NCI-H2107 treated with DMSO at 0.1 percent for 48 hours (cell line): ENCODE measurements around the gene GNB1.
"Not testable (repeated sequence)": the region's sequence is repeated elsewhere in the genome, so short reads cannot be mapped to it uniquely, and the experiment has no call there.

Experiments used
- DNase-seq: peaks from one replicate; lab custom pipeline; 2025; ENCODE audit not compliant: unreplicated experiment; lab: John Stamatoyannopoulos, UW

Gene GNB1

DNA sequence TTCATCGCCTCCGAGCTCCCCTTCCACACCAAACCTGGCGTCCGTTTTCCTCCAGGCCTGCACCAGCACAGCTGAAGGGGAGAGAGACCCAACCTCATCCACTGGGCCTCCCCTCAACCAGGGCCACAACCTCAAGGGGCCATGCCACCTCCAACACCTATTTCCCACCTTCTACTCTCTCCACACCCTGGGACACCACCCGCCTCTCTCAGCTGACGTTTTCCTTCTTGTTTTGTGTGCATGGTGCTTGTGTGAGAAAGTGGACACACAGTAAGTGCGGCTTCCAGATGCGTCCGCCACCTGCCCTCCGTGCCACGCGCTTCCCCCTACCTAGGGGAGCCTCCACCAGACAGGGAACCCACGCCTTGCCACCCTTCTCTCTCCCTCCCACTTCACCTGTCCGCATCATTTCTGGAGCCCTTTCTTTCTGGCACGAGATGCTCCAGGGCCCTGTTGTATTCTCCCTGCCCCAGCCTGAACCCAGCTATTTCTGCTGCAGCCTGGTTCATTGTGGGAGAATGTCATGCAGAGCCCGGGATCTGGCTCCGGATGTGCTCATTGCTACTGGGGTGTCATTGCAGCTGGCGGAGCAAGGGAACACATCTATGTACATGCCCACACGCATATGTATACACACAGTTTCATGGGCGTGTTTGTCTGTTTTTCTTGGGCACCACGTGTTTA is 1.3 kb upstream of the GNB1 start:
- DNase-seq = no peak

- DNase-seq = no peak
Observed at GRCh38 chr1:1891349-1892078, 627 bp upstream of the GNB1 start.

DNA sequence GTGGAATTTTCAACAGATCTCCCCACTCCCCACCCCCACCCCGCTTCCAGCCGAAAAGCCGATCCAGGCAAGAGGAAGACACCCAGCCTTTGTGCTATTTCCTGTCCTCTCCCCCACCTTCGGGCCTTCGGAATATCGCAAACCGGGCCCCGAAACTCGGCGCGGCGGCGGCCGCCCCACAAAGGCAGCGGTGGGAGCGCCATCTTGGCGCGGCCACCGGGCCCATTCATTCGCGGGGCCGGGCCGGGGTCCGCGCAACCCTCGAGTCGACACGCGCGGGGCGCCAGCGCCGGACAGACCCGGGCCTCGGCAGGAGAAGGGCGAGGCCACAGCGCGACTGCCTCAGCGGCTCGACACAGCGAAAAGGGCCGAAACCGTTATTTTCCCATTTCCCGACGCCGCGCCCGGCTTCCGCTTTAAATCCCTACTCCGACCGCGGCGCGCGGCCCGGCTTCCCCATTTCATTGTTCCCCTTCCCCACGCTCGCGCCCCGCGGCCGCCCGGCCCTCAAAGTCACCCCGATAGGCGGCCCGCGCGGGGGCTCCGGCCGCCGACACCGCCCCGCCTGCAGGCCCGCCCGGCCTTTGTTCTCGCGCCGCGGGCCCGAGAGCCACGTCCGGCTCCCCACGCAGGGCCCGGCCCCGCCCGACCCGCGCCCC is 911 bp downstream of the GNB1 start:
- no peak for DNase-seq

DNA sequence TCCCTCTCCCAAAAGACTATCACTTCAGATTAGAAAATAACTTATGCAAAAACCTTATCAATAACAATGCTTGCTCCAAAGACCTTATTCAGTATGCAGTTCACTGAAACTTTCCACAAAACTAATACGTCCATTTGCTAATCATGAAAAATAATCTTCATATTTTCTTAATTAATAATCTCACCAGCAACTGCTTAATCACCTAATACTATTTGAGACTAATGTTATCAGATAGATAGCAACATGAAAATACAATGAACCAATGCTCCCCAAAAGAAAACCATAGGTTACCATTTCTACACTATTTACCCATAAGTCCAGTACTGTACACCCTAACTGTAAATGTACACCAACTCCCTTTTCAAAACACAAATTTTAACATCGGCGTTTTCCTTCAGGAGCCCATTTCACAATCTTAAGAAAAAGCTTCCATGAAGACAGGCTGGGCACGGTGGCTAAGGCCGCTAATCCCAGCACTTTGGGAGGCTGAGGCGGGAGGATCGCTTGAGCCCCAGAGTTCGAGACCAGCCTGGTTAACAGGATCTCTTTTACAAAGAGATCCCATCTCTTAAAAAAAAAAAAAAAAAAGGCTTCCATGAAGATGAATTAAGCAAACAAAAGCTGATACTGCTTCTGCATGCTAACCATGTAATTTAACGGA is 1.7 kb downstream of the GNB1 start:
- no peak for DNase-seq

- DNase-seq = not testable (repeated sequence)
Observed at GRCh38 chr1:1883890-1884289, 7.0 kb downstream of the GNB1 start.

GRCh38 chr1:1883092-1883873 is 7.6 kb downstream of the GNB1 start:
- no peak for DNase-seq

DNA sequence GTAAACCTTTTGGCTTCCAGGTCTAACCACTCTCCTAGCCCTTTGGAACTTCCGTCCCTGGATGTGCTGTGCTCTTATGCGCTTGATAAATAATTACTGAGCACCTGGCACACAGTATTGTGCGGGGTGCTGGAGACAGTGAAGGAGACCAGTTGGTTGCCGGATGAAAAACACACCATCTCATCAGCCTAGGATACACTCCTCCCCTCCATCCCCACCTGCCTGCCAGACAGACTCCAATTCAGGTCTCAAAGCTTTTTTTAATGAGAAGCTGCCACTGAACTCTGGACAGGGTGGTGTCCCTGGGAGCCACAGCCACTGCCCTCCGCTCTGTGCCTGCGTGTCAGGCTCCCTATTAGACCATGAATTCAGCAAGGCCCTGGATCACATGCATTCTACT is 9.2 kb downstream of the GNB1 start:
- no peak for DNase-seq

GRCh38 chr1:1880617-1881312 is 10.1 kb downstream of the GNB1 start:
- no peak for DNase-seq

GRCh38 chr1:1879942-1880341 is 10.9 kb downstream of the GNB1 start:
- DNase-seq = no peak

- DNase-seq = no peak
Observed at GRCh38 chr1:1877865-1878436, 12.9 kb downstream of the GNB1 start.

DNA sequence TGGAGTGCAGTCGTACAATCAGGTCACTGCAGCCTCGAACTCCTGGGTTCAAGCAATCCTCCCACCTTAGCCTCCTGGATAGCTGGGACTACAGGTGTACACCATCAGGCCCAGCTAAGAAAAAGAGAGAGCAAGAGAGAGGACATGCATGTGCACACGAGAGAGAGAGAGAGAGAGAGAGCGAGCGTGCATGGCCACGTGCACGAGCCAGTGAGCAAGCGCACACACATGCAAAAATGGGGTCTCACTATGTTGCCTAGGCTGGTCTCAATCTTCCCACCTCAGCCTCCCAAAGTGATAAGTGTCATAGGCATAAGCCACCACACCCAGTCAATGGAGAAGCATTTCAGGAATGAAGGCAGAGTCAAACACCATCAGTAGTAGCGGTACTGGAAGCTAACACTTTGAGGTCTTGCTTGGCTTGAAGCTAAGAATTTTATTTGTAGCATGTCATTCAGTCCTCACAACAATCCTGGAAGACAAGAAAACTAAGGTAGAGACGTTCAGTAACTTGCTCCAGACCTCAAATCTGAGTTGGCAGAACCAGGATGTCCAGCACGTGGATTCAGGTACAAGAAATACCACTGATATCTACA is 14.5 kb downstream of the GNB1 start:
- DNase-seq = no peak

DNA sequence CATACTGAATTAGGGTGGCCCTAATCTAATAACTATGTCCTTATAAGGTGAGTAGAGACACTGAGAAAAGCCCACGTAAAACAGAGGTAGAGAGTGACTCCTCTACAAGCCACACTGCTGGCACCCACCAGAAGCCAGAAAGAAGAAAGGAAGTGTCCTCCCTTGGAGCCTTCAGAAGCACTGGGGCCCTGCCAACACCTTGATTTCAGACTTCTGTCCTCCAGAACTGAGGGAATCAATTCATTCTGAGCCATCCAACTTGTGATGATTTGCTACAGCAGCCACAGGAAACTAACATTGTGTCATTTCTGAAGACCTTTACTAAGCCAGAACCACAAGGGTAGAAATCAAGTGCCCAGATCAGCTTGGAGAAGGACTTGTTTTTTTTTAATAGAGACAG is 15.0 kb downstream of the GNB1 start:
- DNase-seq = no peak

- DNase-seq = no peak
Observed at GRCh38 chr1:1874901-1875300, 16.0 kb downstream of the GNB1 start.

- DNase-seq = no peak
Observed at GRCh38 chr1:1873186-1873585, 17.7 kb downstream of the GNB1 start.

- DNase-seq = no peak
Observed at GRCh38 chr1:1872329-1872994, 18.4 kb downstream of the GNB1 start.

DNA sequence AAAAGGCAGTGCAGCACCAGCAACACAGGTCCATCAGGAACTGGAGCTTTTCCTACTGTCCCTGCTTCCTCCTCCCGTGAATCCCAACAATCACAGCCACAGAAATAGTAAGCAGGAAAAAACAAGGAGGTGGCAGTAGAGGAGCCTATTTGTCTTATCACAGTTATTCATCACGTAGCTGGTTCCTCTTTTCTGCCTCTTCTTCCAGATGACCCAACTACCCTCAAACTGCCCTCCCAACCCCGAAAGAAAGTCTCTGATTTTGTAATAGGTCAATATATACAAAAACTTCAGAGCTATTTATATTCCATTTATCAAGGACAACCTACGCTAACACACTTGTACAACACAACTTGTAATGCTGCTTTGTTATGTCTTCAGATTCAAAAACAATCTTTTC is 21.4 kb downstream of the GNB1 start:
- no peak for DNase-seq

DNA sequence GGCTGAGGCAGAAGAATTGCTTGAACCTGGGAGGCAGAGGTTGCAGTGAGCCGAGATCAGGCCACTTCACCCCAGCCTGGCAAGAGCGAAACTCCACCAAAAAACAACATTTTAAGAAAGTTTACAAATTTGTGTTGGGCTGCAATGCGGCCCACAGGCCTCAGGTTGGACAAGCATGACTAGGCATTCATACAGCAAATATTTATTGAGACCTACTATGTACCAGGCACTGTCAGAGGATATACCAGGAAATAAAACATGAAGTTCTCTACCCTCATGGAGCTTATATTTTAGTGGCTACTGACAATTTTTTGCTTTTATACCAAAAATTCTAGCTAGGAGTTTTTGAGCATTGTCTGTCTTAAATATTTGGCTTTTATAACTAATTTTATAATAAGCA is 23.7 kb downstream of the GNB1 start:
- no peak for DNase-seq

DNA sequence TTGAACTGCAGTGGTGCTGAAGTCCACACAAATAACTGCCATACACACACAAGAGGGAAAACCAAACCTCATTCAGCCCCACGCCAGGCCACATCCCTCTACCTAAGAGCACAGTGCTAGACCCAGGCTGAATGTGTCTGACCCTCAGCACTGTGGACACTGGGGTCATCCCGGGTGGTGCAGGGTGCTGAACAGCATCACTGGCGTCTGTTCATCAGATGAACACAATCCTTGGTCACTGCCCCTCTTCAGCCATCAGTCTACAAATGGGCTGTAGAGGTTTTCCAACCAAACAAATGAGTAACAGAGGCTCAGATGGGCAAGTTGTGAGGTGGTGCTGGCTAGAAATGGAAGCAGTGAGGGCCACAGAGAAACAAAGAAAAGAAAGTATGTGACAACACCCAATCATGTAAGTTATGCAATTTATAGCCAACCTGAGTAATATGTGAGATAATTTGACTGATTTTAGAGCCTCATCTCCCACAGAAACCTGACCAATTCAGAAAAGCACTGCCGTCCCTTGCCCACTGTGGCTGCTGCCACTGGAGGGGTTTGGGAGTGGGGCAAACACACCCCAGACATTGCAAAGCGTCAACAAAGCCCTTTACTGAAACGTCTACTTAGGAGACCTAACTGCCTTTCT is 27.9 kb downstream of the GNB1 start:
- no peak for DNase-seq
